ENCODE measurements around the gene OR2AJ1. TPM values are rescaled to one million over a fixed set of nuclear protein-coding genes. Genes with fewer than 3 reads are reported as not detected.

OR2AJ1 gene
- total RNA-seq, result not detected

GRCh38 chr1:247924868-247925267 lies at the start of gene OR2AJ1:
OR2AJ1 (plus strand) TSS chr1:247924889; CDS start chr1:247933769, 8,880 bp downstream.

GRCh38 chr1:247895163-247895637 lies 29.5 kb upstream of the OR2AJ1 start, which contains the start of gene OR2W3:
OR2W3 (plus strand) TSS chr1:247895587; CDS start chr1:247895587, 0 bp downstream.

DNA sequence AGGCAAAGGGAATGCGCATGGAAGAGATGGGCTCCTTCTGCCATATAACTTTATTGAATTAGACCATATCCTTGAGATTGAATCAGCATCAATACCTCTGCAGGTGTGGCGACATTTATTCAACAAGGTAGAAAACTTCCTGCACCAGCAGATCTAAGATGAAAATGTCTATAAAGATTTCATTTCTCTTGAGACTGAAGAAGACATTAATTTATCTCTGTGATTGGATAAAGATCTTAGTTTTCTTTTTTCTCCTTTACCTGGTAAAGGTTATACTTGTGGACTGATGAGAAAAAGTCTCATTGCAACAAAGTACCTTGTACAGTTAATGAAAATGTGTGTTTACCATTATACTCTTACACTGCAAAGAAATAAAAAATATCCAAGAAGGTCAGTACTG lies 4.7 kb upstream of the OR2AJ1 start, which contains the start of gene OR2T8:
TSS of gene OR2T8 (plus strand) at position 301 of the 400 bp plus-strand sequence. CDS start 766 bp downstream, outside the sequence.

GRCh38 chr1:247948558-247948957 lies 23.9 kb downstream of the OR2AJ1 start, which contains the start of gene OR2L8:
OR2L8 (plus strand) TSS chr1:247948858; CDS start chr1:247948858, 0 bp downstream.

GRCh38 chr1:247964933-247965332 lies 40.2 kb downstream of the OR2AJ1 start, which contains the start of gene OR2AK2:
OR2AK2 (plus strand) TSS chr1:247965233; CDS start chr1:247965377, 144 bp downstream.

Other genes with a start within 250 kb of the OR2AJ1 start
- not detected for gene OR13G1, start 245.2 kb upstream of the OR2AJ1 start, total RNA-seq
- gene OR6F1, start 208.2 kb upstream of the OR2AJ1 start, total RNA-seq, result not detected
- gene OR14K1, start 186.3 kb upstream of the OR2AJ1 start, total RNA-seq, result 0.94 TPM
- not detected for gene OR14A2, start 176.7 kb upstream of the OR2AJ1 start, total RNA-seq
- not detected for gene OR1C1, start 164.3 kb upstream of the OR2AJ1 start, total RNA-seq
- gene OR14A16, start 100.8 kb upstream of the OR2AJ1 start, total RNA-seq, result not detected
- gene OR11L1, start 83.0 kb upstream of the OR2AJ1 start, total RNA-seq, result not detected
- 5.3 TPM for gene TRIM58, start 67.7 kb upstream of the OR2AJ1 start, total RNA-seq
- gene OR2W3, start 29.3 kb upstream of the OR2AJ1 start, total RNA-seq, result 6.3 TPM
- 0.94 TPM for gene OR2T8, start 4.6 kb upstream of the OR2AJ1 start, total RNA-seq
- gene OR2L8, start 24.0 kb downstream of the OR2AJ1 start, total RNA-seq, result 5.0 TPM
- 6.6 TPM for gene OR2AK2, start 40.3 kb downstream of the OR2AJ1 start, total RNA-seq
- gene OR2L5, start 88.8 kb downstream of the OR2AJ1 start, total RNA-seq, result 3.1 TPM
- 1.6 TPM for gene OR2L2, start 105.2 kb downstream of the OR2AJ1 start, total RNA-seq
- 2.8 TPM for gene OR2L3, start 121.9 kb downstream of the OR2AJ1 start, total RNA-seq
- gene OR2L13, start 170.3 kb downstream of the OR2AJ1 start, total RNA-seq, result 1.9 TPM
- not detected for gene OR2M5, start 220.3 kb downstream of the OR2AJ1 start, total RNA-seq
- not detected for gene OR2M2, start 249.9 kb downstream of the OR2AJ1 start, total RNA-seq

Data from parietal lobe (tissue), 1 donor.